ENCODE data around the gene DOCK8.
"Not testable (repeated sequence)": the region's sequence is repeated elsewhere in the genome, so short reads cannot be mapped to it uniquely, and the experiment has no call there.

DOCK8 gene

GRCh38 chr9:214648-215493 lies at the start of gene DOCK8:
TSS of gene DOCK8 (plus strand) at chr9:214865. CDS start at chr9:214977, 112 bp downstream.
- DNase-seq: peak; percentile 61

GRCh38 chr9:169757-170156 lies 44.9 kb upstream of the DOCK8 start:
- DNase-seq: not testable (repeated sequence)

- DNase-seq: not testable (repeated sequence)
These were observed 36.4 kb upstream of the DOCK8 start for GRCh38 chr9:178140-178825.

GRCh38 chr9:178970-179383 lies 35.7 kb upstream of the DOCK8 start, which contains the start of gene ZNG1A:
TSS of gene ZNG1A (minus strand) at chr9:179056. CDS start at chr9:178969, 87 bp downstream.
- DNase-seq: not testable (repeated sequence)

GRCh38 chr9:199601-200000 lies 15.1 kb upstream of the DOCK8 start:
- DNase-seq: not testable (repeated sequence)

- DNase-seq: no peak
These were observed 8.2 kb upstream of the DOCK8 start for GRCh38 chr9:206481-206880.

GRCh38 chr9:209143-209758 lies 5.4 kb upstream of the DOCK8 start:
- DNase-seq: no peak

- no peak for DNase-seq
These were observed 3.6 kb upstream of the DOCK8 start for GRCh38 chr9:211036-211435.

GRCh38 chr9:211557-211956 lies 3.1 kb upstream of the DOCK8 start:
- no peak for DNase-seq

GRCh38 chr9:212297-212696 lies 2.4 kb upstream of the DOCK8 start:
- no peak for DNase-seq

- not testable (repeated sequence) for DNase-seq
These were observed 764 bp upstream of the DOCK8 start for GRCh38 chr9:213901-214300.

- no peak for DNase-seq
These were observed 366 bp upstream of the DOCK8 start for GRCh38 chr9:214351-214647.

- DNase-seq: no peak
These were observed 1.0 kb downstream of the DOCK8 start for GRCh38 chr9:215631-216155.

GRCh38 chr9:216866-217265 lies 2.2 kb downstream of the DOCK8 start:
- DNase-seq: no peak

GRCh38 chr9:217950-218349 lies 3.3 kb downstream of the DOCK8 start:
- no peak for DNase-seq

GRCh38 chr9:219036-219435 lies 4.4 kb downstream of the DOCK8 start:
- not testable (repeated sequence) for DNase-seq

GRCh38 chr9:219670-220365 lies 5.2 kb downstream of the DOCK8 start:
- DNase-seq: no peak

- DNase-seq: no peak
These were observed 7.5 kb downstream of the DOCK8 start for GRCh38 chr9:221989-222776.

- DNase-seq: no peak
These were observed 8.5 kb downstream of the DOCK8 start for GRCh38 chr9:223152-223551.

GRCh38 chr9:224026-224425 lies 9.4 kb downstream of the DOCK8 start:
- no peak for DNase-seq

- DNase-seq: no peak
These were observed 10.2 kb downstream of the DOCK8 start for GRCh38 chr9:224582-225520.

Measured in NCI-H1105 treated with DMSO at 0.1 percent for 48 hours (cell line).